IPS-NIHi7 (cell line): ENCODE results near the gene RBM4.

ENCODE experiments used
- DNase-seq: peaks from one replicate; pipeline ENCODE4 v3.0.0; 2012; ENCODE audit warnings: mixed read lengths; ENCODE audit errors: extremely low spot score

RBM4 gene

DNA sequence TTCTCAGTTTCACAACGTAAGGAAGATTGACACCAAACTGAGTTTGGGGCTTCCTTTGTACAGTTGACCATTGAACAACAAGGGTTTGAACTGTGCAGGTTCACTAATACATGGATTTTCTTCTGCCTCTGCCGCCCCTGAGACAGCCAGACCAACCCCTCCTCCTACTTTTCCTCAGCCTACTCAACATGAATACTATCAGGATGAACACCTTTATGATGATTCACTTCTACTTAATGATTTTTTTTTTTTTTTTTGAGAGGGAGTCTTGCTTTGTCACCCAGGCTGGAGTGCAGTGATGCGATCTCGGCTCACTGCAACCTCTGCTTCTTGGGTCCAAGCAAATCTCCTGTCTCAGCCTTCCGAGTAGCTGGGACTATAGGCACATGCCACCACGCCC is 14.6 kb downstream of the RBM4 start:
- no peak for DNase-seq

GRCh38 chr11:66659763-66660162 is 21.3 kb downstream of the RBM4 start:
- DNase-seq: no peak

- no peak for DNase-seq
Observed at GRCh38 chr11:66663741-66664296, 25.3 kb downstream of the RBM4 start.

- DNase-seq: no peak
Observed at GRCh38 chr11:66665369-66665768, 26.9 kb downstream of the RBM4 start.

GRCh38 chr11:66670816-66671215 is 32.3 kb downstream of the RBM4 start:
- no peak for DNase-seq

DNA sequence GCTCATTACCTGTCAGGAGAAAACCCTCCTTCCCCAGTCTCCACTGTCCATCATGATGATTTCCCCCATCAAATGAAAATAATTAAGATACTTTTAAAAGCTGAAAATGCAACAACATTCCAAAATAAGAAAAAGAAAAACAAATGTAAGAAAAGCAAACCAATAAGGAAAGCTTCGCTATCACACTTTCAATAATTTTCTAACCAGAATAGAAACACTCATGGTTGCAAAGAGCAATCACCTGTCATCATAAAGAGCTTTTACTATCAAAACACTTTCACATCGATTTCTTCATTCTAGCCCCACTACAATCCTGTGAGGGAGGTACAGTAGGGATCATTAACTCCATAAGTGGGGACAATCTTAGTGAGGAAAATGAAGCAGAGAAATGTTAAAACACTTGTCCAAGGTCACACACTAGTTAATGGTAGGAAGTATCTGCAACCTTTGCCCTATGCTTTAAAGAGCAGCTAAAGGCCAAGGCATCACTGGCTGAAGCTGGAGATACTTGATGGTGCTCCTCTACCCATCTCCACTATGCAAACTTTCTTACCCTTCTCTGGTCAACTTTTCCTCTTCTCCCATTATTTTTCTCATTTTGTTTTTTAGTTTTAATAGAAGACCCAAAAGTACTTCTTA is 36.6 kb downstream of the RBM4 start:
- no peak for DNase-seq

GRCh38 chr11:66676282-66676919 is 37.9 kb downstream of the RBM4 start:
- DNase-seq: no peak

DNA sequence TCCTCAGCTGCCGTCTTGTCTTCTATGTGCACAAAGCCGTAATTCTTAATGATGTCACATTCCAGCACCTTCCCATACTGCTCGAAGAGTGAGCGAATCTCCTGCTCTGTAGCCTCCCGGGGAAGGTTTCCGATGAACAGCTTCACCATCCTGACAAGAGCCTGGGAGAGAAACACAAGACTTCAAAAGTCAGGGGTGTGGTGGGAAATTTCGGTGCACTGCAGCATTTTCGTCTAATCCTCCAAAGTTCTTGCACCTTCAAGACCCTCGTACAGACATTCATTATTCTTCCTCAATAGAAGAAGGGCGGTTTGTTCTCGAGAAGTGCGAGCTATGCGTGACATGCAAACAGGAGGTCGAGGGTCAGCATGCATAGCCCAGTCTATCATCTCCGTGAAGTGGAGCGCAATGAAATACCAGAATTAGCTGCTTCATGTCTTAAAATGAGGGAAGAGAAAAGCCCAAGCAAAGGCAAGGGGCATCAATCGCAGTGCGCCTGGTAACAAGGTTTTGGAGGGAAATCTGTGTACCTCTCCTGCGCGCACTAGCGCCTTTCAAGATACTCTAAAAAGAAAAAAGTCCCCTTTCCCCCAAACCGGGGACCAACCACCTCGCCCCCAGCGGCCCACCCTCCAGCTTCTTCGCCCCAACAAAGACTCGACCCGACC is 38.6 kb downstream of the RBM4 start:
- DNase-seq: no peak

- peak; percentile 97 for DNase-seq
Observed at GRCh38 chr11:66677599-66678375, 39.3 kb downstream of the RBM4 start, which contains the start of gene RBM4B. Gene RBM4B (minus strand): TSS chr11:66677887. CDS start chr11:66677079, 808 bp downstream.

DNA sequence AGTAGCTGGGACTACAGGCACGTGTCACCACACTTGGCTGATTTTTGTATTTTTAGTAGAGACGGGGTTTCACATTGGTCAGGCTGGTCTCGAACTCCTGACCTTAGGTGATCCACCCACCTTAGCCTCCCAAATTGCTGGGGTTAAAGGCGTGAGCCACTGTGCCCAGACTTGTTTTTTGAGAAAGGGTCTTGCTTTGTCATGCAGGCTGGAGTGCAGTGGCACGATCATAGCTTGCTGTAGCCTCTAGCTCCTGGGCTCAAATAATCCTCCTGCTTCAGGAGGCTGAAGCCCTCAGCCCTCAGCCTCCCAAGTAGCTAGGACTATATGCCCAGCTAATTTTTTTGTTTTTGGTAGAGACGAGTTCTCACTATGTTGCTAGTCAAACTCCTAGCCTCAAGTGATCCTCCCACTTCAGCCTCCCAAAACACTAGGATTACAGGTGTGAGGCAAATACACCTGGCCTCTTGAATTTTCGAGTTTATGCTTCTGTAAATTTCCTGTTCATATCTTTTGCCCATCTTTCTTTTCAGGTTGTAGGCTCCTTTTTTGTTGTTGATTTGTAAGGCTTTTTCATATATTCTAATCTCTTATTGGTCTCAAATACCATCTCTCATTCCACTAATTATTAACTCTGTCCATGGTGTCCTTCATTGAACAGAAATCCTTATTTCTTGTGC is 42.6 kb downstream of the RBM4 start:
- DNase-seq: no peak

- DNase-seq: no peak
Observed at GRCh38 chr11:66683877-66684276, 45.4 kb downstream of the RBM4 start.

DNA sequence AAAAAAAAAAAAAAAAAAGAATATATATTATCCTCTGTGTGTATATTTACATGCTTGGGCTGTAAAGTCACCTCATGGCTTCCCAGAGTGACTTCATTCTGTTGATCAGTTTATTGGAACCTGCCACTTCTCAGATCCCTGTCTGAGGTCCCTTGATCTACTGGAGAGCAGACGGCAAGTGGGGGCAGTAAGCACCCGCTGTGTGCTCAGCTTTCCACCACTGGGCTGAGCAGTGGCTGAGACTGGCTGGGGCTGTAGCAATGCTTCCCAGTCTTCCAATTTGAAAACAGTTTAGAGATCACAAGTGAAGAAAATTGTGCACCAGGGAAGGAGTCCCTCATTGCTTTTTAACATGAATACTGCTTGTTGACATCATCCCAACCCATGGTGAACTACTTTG is 46.1 kb downstream of the RBM4 start:
- DNase-seq: no peak

DNA sequence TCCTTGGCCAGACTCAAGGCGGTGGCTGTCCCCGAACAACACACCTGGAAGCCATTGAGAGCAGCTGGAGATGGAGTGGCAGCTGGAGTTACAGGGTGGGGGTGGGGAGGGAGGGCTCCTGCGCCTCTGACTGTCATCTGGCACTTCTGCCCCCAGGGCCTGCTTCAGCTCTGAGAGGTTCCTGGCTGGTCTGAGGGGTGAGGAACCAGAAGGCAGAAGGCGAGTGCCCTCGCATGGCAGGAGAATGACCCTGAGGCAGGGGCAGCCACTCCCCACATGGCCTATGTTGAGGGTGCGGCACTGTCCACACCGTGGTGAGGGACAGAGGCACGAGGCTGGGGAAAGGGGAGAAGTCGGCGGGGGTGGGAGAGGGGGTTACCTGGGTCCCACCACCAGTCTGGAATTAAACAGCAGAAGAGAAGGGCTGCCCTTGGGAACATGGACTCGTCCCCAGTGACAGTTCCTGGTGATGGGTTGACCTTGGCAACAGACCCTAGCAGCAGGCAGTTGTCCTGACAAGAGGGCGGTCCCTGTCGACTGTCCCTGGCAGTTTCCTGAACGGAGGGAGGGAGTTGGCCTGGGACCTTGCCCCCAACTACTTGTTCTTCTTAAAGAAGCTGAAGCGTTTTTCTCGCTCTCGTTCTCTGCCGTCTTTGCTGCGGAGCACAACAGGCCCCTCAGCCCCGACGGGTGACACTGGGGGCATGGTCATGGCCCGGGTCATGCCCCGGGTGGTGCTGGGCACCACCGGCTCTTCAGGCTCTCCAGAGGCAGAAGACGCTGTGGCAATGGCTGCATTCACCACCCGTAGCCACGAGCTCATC is 47.0 kb downstream of the RBM4 start:
- DNase-seq: no peak

- DNase-seq: no peak
Observed at GRCh38 chr11:66686100-66686785, 47.7 kb downstream of the RBM4 start.

GRCh38 chr11:66686801-66687750 is 48.6 kb downstream of the RBM4 start:
- no peak for DNase-seq

DNA sequence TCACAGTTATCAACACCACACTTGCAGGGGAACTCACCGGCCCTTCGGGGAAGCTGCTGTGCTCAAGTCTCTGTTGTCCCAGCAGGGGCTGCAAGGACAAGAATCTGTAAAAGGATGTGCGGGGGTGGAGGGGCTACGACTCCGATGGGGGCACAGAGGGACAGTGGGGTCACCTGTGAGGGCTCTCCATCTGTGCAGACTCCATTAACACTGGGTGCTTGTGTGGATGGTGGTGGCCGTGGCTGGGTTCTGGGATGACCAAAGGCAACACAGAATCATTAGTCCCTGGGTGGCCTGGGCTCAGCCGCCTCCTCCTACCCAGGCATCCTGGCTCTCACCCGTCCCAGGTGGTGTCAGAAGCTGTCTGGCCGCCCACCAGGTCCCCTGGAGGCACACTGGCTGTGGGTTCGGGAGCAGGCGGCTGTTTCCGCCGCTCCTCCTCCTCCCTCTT is 49.4 kb downstream of the RBM4 start:
- DNase-seq: no peak

DNA sequence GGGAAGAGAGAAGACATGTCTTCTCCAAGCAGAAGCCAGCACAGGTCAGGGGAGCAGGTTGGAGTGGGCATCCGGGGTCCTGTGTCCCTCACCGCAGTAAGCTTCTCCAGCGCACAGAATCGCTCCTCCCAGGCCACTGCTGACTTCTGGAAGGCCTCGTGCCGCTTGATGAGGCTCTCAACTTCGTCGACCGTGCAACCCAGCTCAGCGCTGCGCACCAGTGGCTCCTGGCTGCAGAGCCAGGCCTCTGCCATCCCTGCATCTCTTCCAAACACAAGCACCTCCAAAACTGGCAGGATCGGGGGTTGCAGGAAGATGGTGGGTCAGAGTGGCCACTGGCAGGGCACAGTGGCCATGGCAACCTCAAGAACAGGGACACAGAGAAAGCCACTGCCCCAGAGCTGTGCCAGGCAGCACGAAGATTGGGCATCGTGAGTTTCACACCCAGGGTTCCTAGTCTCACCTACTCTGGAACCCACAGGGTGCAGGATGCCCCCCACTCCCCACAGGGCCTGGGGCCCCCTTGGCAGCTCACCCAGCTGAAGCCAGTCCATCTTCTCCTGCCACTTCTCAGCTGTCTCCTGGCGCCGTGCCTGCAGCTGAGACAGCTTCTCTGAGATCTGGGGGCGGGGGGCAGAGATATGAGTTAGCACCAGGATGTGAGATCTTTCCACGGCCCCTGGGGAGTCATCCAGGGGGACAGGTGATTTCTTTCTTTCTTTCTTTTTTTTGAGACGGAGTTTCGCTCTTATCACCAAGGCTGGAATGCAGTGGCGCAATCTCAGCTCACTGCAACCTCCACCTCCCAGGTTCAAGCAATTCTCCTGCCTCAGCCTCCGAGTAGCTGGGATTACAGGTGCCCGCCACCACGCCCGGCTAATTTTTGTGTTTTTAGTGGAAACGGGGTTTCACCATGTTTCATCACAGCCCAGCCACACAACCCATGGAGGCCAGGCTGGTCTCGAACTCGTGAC is 50.3 kb downstream of the RBM4 start:
- no peak for DNase-seq
